Measurements from ENCODE around the gene KCNAB1. TPM values are rescaled to one million over a fixed set of nuclear protein-coding genes. Genes with fewer than 3 reads are reported as not detected.
A peak's percentile ranks its signal among the peaks of the same experiment; 100 is the strongest.
"Not testable (repeated sequence)": the region's sequence is repeated elsewhere in the genome, so short reads cannot be mapped to it uniquely, and the experiment has no call there.

KCNAB1 gene
- total RNA-seq, 1 donor from 2014 or later, result 15.3 TPM

DNA sequence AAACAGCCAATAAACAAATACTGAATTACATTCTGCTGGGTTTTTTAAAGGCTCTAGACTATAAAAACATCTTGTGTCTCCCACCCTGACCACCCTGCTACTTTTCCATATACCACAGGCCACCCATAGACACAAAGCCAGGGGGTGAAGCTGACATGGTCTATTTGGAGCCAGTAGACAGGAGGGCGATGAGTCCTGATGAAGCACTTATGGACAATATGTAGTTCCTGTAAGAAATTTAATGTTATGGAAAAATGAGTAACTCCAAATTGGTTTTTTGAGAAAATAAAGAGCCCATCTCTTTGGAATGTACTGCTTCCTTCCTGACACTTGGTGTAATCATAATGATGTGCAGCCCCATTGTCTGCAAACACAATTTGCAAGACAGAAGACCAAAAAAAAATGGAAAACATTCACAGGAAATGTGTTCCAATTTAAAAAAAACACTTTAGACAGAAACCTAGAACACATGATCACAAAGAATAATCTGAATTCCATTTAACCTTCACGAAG is 422.7 kb downstream of the KCNAB1 start:
- no peak for DNase-seq

DNA sequence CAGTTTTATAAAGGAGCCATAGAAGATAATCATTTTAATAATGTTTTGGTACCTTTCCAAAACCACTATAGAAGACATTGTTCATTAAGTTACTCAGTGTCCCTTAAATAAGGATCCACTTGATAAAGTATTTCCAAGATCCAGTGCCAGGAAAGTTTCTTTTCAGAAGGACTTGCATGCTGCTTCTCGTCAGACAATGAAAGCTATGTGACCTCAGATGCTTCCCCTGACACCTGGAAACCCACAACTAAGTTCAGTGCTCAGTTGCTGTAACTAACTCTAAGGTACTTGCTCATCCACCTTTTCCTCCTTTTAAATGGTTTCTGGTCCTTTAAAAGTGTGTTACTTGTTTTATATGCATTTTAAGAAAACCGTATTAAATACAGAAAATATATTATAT is 427.3 kb downstream of the KCNAB1 start:
- DNase-seq, result no peak

DNA sequence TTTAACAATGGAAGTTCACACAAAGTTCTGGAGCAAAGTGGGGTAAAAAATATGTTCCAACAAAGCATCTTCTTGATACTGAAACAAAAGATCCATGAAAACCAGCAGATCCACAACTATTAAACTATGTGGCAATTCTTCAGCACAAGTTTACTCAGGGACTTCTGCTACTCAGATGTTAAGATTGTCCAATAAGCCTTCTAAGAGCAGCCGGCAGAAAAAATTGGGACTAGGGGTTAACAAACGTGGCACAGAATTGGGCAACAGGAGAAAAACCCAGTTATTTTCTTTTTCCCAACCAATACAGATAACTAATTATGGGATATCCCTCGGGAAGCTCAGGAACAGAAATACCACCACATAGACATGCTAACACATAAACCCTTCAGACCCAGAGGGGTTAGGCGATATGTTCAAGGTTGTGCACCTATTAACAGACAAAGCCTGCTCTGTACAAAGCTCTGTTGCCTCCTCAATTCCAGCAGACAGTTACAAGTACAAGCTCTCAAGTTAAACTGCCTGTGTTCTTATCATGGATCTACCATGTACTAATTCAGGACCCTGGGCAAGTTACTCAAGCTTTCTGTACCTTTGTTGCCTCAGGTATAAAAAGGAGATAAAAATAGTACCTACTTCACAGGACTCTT is 427.8 kb downstream of the KCNAB1 start:
- DNase-seq, result no peak

DNA sequence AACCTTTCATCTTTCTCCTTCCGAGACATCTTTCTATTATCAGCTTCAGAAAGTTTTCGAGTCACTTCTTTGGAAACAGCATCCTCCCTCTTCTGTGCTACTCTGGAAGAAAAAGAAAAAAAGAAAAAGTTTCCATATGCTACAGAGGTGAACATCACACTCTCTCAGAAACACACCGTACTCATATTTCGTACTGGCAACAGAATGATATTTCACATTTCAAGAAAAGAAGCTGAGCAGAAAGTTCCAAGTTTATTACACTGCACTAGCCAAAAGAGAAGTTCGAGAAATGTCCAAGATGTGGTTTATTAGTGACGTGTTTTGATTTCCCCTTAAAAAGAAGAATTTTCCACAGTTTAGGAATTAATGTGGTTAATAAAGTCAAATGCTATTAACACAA is 428.5 kb downstream of the KCNAB1 start:
- no peak for DNase-seq

DNA sequence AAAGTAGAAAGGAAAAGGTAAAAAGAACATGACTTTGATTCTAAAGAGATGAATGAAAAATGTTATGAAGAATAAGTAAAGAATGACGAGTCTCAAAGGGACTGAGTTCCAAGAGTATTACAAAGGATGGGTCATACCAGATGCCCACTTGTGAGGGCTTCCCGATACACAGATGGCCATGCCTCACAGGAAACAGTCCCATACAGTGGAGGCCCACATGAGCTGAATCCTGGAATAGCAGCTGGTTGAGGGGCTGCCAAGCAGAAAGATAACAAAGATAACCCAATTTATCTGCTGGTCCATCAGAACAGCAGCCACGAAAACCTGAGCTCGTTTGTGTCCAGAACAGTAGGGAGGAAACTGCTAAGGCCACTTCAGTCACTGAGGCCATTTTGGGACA is 430.9 kb downstream of the KCNAB1 start:
- DNase-seq, result no peak

DNA sequence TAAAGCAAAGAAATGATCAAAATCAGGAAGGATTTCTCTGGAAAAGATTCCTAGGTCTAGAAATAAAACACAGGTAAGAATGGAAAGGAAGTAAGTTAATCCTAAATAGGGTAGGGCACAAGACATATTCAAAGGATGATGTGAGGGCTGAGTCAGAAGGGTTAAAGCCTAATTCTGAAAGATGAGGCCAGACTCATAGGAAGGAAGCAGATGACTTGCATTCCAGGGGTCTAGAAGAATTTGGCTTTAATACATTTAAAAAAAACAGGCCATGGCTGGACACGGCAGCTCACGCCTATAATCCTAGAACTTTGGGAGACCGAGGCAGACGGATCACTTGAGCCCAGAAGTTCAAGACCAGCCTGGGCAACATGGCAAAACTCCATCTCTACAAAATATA is 431.4 kb downstream of the KCNAB1 start:
- no peak for DNase-seq

DNA sequence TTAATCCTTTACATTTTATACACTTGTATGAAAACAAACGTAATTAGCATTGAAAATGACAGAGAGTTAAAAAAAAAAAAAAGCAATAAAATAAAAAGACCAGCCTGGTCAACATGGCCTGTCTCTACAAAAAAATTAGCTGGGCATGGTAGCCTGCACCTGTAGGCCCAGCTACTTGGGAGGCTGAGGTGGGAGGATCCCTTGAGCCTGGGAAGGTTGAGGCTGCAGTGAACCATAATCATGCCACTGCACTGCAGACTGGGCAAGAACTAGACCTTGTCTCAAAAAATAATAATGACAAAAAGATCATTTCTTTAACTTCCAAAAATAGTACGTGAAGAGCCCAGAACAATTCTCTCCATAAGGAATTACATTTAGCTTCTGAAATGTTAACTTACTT is 432.6 kb downstream of the KCNAB1 start:
- DNase-seq, result no peak

DNA sequence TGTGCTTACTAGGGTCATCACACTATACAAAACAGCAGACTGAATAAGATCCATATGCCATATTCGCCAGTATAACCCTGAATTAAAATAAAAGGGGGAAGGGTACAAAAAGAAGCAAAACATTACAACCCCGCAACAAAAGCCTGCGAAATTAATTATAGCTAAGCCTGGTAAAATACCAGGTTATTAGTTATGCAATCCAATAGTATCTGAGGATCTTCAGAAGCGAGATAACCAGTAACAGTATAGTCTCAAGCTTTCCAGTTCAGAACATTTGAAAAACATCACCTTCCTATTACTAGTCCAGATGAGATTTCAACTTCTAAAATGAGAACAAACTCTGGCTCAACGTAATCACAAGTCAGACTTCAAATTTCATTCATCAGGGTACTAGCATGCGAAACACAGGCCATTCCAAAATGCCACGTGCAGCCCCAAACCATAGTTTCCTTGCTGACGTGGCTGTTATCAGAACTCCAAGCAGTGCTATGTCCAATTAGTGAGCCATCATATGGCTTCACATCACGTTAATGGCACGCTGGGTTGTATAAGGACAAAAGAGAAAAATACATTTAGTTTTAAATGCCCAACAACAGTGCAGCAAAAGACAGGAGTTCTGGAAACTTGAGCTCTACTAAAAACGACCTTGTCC is 433.5 kb downstream of the KCNAB1 start:
- no peak for DNase-seq

DNA sequence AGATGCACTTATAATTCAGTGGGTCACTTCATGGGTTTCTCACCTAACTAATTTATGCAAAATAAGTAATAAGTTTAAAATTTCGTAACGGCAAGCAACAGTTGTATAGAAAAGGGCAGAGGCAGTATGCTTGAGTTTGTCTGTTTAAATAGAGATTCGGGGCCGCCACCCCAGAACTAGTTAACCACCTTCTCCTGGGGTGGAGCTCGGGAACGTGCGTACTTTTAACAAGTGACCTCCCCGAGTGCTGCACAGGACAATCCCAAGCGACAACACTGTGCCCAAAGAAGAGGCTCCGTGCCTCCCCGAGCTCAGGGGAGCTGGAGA is 434.1 kb downstream of the KCNAB1 start:
- DNase-seq, result no peak

DNA sequence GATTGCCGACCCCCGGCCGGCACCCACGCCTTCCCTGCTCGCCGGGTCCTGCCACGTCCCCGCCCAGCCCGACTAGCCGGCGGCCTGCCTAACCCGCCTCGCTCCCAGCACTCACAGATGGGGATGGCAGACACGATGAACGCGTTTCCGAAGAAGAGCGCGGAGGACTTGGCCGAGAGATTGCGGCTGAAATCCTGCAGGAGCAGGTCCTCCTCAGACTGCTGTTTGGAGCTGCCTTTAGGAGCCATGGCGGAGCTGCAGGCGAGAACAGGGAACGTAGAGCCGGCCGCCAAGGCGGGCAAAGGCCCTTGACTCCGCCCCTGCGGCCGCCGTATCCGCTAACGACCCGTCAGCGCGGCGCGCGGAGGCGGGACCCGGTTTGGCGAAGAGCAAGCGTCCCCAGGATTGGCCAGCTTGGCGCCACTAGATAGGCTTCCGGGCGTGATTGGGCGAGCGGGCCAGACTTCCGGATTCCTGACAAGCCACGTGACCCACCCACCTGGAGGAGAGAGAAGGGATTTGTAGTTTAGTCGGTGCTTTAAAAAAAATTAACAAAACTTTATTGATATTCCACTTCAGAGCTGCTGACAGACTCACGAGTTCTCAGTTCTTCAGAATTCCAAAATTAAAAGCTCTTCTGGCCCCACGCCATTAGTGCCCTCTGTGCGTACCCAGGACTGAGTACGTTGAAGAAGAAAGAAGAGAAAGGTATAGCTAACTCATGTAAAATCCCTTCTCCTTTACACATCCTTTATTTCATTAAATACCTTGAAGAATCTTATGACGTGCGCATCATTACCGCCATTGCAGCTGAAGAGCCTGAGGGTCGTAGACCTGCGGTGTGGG is 434.7 kb downstream of the KCNAB1 start, which contains the start of gene SSR3:
SSR3 (minus strand) TSS at position 276 of the 846 bp plus-strand sequence; CDS start at position 248, 28 bp downstream.
- peak; percentile 98 for DNase-seq

DNA sequence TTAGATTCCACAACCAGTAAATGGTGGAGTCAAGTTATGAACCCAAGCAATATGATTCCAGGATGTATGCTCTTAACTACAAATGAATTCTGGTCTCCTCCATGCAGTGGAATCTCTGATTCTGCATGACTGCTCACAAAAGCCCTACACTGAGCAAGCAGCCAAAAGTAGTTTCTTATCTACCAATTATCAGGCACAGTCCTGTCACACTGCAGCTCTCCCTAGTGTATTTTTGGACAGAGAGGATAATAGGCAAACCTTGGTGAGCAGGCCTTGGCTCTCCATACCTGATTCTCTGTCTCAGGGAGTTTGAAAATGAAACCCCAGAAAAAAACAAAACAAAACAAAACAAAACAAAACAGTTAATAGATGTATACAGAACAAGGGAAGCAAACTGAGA is 438.0 kb downstream of the KCNAB1 start:
- DNase-seq, result no peak

DNA sequence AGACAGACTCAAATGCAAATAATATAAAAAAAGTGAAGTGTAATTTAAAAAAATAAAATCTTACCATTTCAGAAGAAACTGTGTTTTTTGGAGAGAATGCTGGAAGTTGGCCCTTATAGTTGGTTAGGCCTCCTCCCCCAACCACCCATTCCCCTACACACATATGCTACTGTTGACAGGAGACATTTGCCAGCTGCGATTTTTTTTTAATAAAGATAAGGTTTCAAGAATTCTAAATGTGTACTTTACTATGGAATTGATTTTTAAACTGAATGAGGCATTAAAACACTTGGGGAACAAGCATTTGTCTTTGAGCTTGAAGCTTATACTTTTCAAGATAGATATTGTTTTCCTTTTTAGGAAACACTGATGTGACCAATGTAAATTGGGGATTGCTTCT is 438.9 kb downstream of the KCNAB1 start:
- DNase-seq, result no peak

DNA sequence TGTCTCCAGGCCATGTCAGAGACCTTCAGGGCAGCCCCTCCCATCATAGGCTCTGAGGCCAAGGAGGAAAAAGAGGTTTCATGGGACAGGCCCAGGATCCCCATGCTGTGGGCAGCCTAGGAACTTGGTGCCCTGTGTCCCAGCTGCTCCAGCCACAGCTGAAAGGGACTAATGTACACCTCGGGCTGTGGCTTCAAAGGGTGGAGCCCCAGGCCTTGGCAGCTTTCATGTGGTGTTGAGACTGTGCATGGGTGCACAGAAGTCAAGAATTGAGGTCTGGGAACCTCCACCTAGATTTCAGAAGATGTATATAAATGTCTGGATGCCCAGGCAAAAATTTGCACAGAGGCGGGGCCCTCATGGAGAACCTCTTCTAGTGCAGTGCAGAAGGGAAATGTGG is 441.2 kb downstream of the KCNAB1 start:
- DNase-seq, result no peak

DNA sequence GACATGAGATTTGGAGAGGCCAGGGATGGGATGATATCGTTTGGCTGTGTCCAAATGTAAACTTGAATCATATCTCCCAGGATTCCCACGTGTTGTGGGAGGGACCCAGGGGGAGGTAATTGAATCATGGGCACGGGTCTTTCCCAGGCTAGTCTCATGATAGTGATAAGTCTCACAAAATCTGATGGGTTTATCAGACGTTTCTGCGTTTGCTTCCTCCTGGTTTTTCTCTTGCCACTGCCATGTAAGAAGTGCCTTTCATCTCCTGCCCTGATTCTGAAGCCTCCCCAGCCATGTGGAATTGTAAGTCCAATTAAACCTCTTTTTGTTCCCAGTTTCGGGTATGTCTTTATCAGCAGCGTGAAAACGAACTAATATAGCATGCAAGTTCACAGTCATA is 442.1 kb downstream of the KCNAB1 start:
- DNase-seq, result not testable (repeated sequence)

DNA sequence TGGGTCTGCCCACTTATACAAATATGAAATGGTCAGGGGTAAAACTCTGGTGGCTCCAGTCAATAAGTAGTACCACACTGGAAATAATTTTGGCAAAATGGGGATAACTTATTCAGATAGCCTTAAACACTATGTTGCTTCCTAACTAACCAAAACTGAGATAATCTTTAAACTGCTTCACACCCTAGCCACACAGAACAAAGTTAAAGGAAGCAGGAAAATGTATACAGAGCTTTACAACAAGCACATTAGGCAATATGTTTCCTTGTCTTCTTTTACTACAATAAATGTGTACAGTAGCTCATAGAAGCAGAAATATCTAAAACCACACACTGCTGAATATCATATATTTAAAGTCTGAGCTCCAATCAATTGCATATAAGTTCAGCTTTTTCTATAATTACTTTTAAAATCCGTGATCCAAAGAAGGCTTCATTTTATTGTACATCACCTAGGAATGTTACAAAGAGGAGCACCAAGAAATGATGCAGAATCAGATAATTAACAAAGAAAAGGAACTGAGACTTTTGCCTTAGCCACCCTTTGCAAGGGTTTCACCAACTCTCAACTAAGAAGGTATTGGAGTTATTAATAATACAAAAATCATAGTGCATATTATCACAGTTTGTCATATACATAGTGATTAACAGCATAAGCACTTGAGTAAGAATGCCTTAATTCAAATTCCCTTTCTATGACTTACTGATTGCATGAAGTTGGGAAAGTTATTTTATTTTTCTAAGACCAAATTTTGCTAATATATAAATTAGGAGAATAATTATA is 443.7 kb downstream of the KCNAB1 start:
- no peak for DNase-seq

DNA sequence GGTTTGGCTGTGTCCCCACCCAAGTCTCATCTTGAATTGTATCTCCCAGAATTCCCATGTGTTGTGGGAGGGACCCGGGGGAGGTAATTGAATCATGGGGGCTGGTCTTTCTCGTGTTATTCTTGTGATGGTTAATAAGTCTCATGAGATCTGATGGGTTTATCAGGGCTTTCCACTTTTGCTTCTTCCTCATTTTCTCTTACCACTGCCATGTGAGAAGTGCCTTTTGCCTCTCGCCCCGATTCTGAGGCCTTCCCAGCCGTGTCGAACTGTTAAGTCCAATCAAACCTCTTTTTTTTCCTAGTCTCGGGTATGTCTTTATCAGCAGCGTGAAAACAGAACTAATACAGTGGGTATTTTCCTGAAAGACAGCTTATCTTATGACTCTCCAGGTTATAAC is 448.6 kb downstream of the KCNAB1 start:
- not testable (repeated sequence) for DNase-seq

DNA sequence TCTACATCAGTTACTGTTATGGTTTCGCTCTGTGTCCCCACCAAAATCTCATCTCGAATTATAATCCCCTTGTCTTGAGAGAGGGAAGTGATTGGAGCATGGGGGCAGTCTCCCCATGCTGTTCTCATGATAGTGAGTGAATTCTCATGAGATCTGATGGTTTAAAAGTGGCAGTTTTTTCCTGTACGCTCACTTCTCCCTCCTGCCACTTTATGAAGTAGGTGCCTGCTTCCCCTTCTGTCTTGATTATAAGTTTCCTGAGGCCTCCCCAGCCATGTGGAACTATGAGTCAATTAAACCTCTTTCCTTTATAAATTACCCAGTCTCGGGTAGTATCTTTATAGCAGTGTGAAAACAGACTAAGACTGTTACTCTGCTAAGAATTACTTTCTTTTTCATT is 449.5 kb downstream of the KCNAB1 start:
- DNase-seq, result not testable (repeated sequence)

DNA sequence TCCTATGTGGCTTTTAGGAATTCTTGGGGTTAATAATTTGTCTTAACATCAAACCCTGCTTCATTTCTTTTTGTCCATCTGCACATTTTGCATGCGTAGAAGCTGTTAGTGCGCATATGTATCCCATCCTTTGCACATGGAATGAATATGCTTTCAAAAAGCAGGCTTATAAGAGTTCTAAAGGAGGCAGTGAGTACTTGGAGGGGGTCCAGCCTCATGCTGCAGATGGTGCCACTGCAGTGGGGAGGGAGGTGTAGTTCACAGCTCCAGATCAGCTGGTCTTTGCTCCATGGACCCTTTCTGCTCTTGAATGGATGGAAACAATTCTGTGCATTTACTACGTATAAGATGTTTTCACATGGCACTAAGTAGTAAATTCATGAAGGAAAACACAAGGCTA is 455.3 kb downstream of the KCNAB1 start:
- no peak for DNase-seq

DNA sequence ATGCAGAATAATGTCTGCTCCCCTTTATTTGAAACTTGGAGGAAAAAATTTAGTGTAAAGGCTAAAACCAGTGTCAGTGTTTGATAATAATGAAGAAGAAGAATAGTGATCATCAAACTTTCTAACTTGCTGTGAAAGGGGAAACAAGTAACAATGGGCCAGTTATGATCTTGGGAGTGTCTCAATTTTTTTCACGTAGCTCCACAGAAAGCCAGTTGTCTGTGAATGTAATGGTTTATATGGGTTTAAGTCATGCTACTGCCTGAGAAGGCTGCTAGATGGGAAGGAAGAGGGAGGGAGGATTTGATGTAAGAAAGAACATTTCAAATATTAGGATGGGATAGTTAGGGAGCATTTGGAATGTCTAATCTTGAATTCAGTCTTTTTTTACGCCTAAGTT is 455.7 kb downstream of the KCNAB1 start:
- DNase-seq, result no peak

DNA sequence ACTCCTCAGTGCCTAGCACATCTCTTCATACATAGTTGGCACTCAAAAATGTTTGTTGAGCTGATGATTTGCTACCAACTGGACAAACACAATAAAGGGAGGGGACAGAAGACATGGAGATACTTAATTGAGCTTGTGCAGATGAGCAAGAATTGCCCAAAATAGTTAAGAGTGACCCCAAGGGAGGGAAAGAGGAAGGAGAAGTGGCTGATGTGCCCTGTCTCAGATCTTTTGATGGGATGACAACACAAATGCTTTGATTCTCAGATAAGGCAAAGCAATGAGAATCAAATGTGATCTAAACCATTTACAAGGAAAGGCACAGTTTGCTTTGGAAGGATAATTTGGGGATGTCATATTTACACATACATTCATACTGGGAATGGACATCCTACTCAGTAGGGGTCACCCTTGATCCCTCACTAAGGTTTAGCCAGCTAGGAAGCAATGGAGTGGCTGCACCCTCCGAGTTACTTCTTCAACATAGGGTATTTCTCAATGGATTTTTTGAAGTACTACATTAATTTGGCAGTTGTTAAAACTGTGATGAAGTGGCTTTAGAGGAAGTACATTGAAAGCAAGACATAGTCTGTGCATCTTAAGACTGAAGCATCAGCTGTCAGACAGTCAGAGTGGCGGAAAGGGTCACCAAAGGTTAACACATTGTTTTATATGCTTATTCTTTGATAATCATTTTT is 456.4 kb downstream of the KCNAB1 start:
- DNase-seq, result no peak

DNA sequence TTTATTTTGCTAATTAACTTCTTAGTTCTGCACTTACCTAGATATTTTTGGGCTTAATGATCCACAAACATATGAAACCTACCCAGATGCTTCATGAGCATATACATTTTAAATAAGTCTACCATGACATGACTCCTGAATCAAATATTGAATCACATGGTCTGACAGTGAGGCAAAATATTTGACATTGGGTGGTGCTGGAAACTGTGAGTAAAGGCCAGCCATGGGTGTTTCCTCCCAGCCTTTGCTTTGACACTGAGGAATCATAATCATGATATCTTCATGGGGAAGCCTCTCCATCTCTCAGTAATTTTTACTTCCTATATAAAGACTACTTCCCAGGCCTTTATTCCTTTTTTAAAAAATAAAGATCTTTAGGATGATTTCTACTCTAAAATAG is 457.4 kb downstream of the KCNAB1 start:
- DNase-seq, result no peak

DNA sequence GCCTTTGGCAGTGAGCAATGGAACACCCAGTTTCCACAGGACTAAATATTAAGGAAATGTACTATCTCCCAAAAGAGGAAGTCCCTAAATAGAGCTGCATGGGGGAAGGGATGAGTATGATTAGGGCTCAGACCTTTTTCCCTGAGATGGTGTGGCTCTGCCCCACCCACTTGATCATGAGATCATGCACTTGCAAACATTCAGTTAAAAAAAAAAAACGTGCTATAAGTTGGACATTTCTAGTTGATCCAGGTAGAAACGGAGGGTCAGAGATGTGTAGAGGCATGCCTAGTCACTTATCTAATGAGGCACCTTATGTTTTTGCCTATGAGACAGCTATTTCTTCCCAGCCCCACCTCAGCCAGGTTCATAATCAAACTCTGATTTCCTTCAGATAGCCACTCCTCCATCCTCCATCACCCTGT is 459.1 kb downstream of the KCNAB1 start:
- no peak for DNase-seq
